ENCODE data around the gene RPS3. TPM values are rescaled to one million over a fixed set of nuclear protein-coding genes. Genes with fewer than 3 reads are reported as not detected.

Gene RPS3
- total RNA-seq, 4 donors from 2014 or later = 1,012 to 1,395 (median 1,115) TPM

DNA sequence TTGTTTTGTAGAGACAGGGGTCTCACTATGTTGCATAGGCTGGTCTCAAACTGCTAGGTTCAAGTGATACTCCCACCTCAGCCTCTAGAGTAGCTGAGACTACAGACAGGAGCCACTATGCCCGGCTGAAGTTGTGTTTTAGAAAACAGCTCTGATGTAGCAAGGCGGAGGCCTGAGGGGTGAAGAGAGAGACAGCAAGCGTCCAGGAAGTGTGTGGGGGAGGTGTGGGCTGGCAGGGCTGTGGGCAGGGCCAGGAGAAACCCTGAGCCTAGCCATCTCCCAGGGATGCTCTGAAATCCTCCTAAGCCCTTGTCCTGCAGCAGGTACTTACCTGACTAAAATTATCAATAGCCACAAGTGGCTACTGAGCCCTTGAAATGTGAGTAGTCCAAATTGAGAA, 16.1 kb upstream of the RPS3 start:
- Histone ChIP-seq H3K36me3 (no peaks in the 10 kb centered on the region), H3K27ac (no peak overlapping the region), H3K4me3 (no peak overlapping the region), H3K9me3 (no peaks in the 10 kb centered on the region), H3K27me3 (no peaks in the 10 kb centered on the region), H3K4me1 (peaks cover 0 to 9% (median 3%) of the 10 kb centered on the region in 4 donors)
- TF ChIP-seq CTCF (IDR thresholded peaks at IDR 0.05) (no peak), EP300 (IDR thresholded peaks at IDR 0.05) (no peak), POLR2A (IDR thresholded peaks at IDR 0.05) (no peak)
- WGBS, 2 donors = 59 to 76% methylated on average over 3 of the region's 3 CpGs
- DNase-seq (ENCODE audit: low spot score in 2 of 2) = no peak

DNA sequence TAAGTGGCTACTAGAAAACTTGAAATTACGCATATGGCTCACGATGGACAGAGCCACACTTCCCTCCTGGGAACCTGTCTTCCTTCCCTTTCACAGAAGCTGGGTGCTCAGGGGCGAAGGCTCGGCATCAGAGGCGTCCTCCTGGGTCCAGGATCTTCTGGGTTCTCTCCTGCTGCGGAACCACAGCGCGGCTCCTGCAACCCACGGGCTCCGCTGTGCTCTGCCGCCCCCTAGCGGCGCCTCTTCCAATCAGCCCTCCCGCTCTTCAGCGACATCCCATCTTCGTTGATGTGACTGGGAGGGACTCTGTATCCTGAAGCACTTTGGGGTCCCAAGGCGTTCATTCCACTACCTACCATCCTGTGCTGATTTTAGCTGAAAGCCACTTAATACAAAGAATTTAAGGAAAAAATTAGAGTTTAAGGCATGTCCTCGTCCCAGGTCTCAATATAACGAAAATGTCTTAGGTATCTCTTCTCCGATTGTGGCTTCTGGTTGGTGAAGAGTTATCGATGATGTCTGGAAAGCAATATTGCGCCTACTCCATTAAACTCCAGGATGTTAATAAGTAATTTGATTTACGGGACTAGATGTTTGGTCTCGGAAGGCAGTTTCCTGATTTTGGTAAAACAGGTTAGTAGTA, 14.8 kb upstream of the RPS3 start:
- Histone ChIP-seq H3K9me3 (no peaks in the 10 kb centered on the region), H3K27ac (no peak overlapping the region), H3K36me3 (no peaks in the 10 kb centered on the region), H3K4me3 (no peak overlapping the region), H3K27me3 (no peaks in the 10 kb centered on the region), H3K4me1 (peaks cover 0 to 16% (median 9%) of the 10 kb centered on the region in 4 donors)
- DNase-seq (ENCODE audit: low spot score in 2 of 2) = peak; percentile 62 to 73
- 25 to 35% methylated on average over 17 to 24 of the region's 24 CpGs for WGBS, 2 donors
- no peak for TF ChIP-seq POLR2A (IDR thresholded peaks at IDR 0.05)
- TF ChIP-seq EP300 (IDR thresholded peaks at IDR 0.05) = peak in 1 of 2 donors; percentile 23
- TF ChIP-seq CTCF (IDR thresholded peaks at IDR 0.05) = peak; percentile 90 to 98 (median 94)

GRCh38 chr11:75386942-75387630, 12.2 kb upstream of the RPS3 start:
- WGBS, 2 donors = 46 to 47% methylated on average over 3 of the region's 3 CpGs
- Histone ChIP-seq H3K27me3 (no peaks in the 10 kb centered on the region), H3K9me3 (no peaks in the 10 kb centered on the region), H3K4me3 (no peak overlapping the region), H3K27ac (no peak overlapping the region), H3K4me1 (peaks cover 0 to 16% (median 6%) of the 10 kb centered on the region in 4 donors), H3K36me3 (no peaks in the 10 kb centered on the region)
- TF ChIP-seq CTCF (IDR thresholded peaks at IDR 0.05) (no peak), EP300 (IDR thresholded peaks at IDR 0.05) (no peak), POLR2A (IDR thresholded peaks at IDR 0.05) (no peak)
- no peak for DNase-seq (ENCODE audit: low spot score in 2 of 2)

- Histone ChIP-seq H3K9me3 (no peaks in the 10 kb centered on the region), H3K4me3 (no peak overlapping the region), H3K27ac (peak overlapping the region in 1 of 4 donors; percentile 29), H3K27me3 (no peaks in the 10 kb centered on the region), H3K36me3 (no peaks in the 10 kb centered on the region), H3K4me1 (peaks cover 0 to 16% (median 6%) of the 10 kb centered on the region in 4 donors)
- WGBS, 2 donors = 63 to 78% methylated on average over 3 of the region's 3 CpGs
- TF ChIP-seq POLR2A (IDR thresholded peaks at IDR 0.05) = no peak
- TF ChIP-seq EP300 (IDR thresholded peaks at IDR 0.05) = no peak
- TF ChIP-seq CTCF (IDR thresholded peaks at IDR 0.05) = no peak
- no peak for DNase-seq (ENCODE audit: low spot score in 2 of 2)
Measured at GRCh38 chr11:75387736-75388294, 11.5 kb upstream of the RPS3 start.
